Keratinocyte (primary cell): ENCODE results near the gene GTPBP1. TPM values are rescaled to one million over a fixed set of nuclear protein-coding genes. Genes with fewer than 3 reads are reported as not detected.

Experiments
- DNase-seq: peaks from one replicate; pipeline ENCODE4 v3.0.0-alpha.2; 2011; ENCODE audit warnings: low read depth, missing footprints, low spot score
- FAIRE-seq: peaks from 2 replicates; lab custom pipeline; 2011; peaks lifted over from hg19 to GRCh38; lab: Jason Lieb, UNC
- H2AFZ ChIP-seq: 2 replicates; pipeline ENCODE4 v1.6.0; 2012; ENCODE audit warnings: low read length, control low read depth, inconsistent platforms; ENCODE audit not compliant: control insufficient read depth
- H3K27ac ChIP-seq: 2 replicates; pipeline ENCODE4 v1.5.1; 2011; ENCODE audit warnings: low read length; ENCODE audit not compliant: control insufficient read depth, insufficient read depth
- H3K27me3 ChIP-seq: 3 replicates; pipeline ENCODE4 v1.6.0; 2011; ENCODE audit warnings: low read length; ENCODE audit not compliant: control insufficient read depth, insufficient read depth; ENCODE audit errors: extremely low read depth
- H3K36me3 ChIP-seq, 2 experiments: 2 replicates in 1 of 2; 3 replicates in 1 of 2; pipeline ENCODE4 v1.5.1; 2011; ENCODE audit warnings: low read length in 2 of 2, mild to moderate bottlenecking in 1 of 2; ENCODE audit not compliant: control insufficient read depth in 2 of 2, insufficient read depth in 2 of 2; ENCODE audit errors: extremely low read depth in 1 of 2
- H3K4me1 ChIP-seq: 3 replicates; pipeline ENCODE4 v1.5.1; 2011; ENCODE audit warnings: low read length; ENCODE audit not compliant: control insufficient read depth, insufficient read depth; ENCODE audit errors: extremely low read depth
- H3K4me2 ChIP-seq: 3 replicates; pipeline ENCODE4 v1.6.0; 2011; ENCODE audit warnings: low read depth, low read length; ENCODE audit not compliant: control insufficient read depth, insufficient read depth; ENCODE audit errors: extremely low read depth
- H3K4me3 ChIP-seq, 3 experiments: fragments of 200-600 bp in 1 of 3; sonication (generic) in 1 of 3; 2 replicates in 2 of 3; 3 replicates in 1 of 3; pipeline ENCODE4 v1.5.1; 2011 to 2016; ENCODE audit warnings: low read length in 3 of 3, mild to moderate bottlenecking in 3 of 3, control low read depth in 2 of 3, inconsistent platforms in 1 of 3, low read depth in 1 of 3, mixed read lengths in 1 of 3, mixed run types in 1 of 3, moderate library complexity in 1 of 3; ENCODE audit not compliant: control insufficient read depth in 2 of 3, insufficient read depth in 2 of 3; ENCODE audit errors: extremely low read depth in 1 of 3
- H3K79me2 ChIP-seq: 2 replicates; pipeline ENCODE4 v1.6.0; 2012; ENCODE audit warnings: low read length; ENCODE audit not compliant: control insufficient read depth, insufficient read depth
- H3K9ac ChIP-seq: 3 replicates; pipeline ENCODE4 v1.6.0; 2011; ENCODE audit warnings: low read length; ENCODE audit not compliant: control insufficient read depth, insufficient read depth; ENCODE audit errors: extremely low read depth
- H3K9me1 ChIP-seq: 3 replicates; pipeline ENCODE4 v1.6.0; 2011; ENCODE audit warnings: low read length; ENCODE audit not compliant: control insufficient read depth, insufficient read depth; ENCODE audit errors: extremely low read depth
- H3K9me3 ChIP-seq: 2 replicates; pipeline ENCODE4 v1.5.1; 2012; ENCODE audit warnings: low read depth, low read length; ENCODE audit not compliant: control insufficient read depth
- H4K20me1 ChIP-seq: 3 replicates; pipeline ENCODE4 v1.6.0; 2011; ENCODE audit warnings: low read length; ENCODE audit not compliant: control insufficient read depth, insufficient read depth; ENCODE audit errors: extremely low read depth
- EZH2 ChIP-seq: IDR thresholded peaks from one replicate; pipeline ENCODE4 v1.6.1; 2012; ENCODE audit warnings: inconsistent platforms, mild to moderate bottlenecking, low read length, moderate library complexity
- dilution Hi-C: fragments of 300-500 bp; cut with MboI; formaldehyde crosslinking; loops from one replicate; pipeline ENCODE4 v1.7.0; 2020; ENCODE audit warnings: low sequenced_read_pairs; ENCODE audit not compliant: extremely low pct_ligation_motif_present
- polyA plus RNA-seq, 5 experiments: library from polyadenylated mRNA; depleted of rRNA in 3 of 5; stranded (reverse) in 3 of 5; stranded (forward) in 1 of 5; unstranded in 1 of 5; fragments of >200 nt; gene quantifications; 1 replicate in 1 of 5; 2 replicates in 3 of 5; 3 replicates in 1 of 5; pipeline versions ENCODE4 v1.2.1 to v1.2.3, GENCODE V29; 2011 to 2012; ENCODE audit warnings: missing spikeins in 2 of 5, low read depth in 1 of 5, low replicate concordance in 1 of 5
- TF ChIP-seq, protein P1 (sequence below), 3 experiments: IDR thresholded peaks in 1 of 3; conservative IDR thresholded peaks in 1 of 3; optimal IDR thresholded peaks in 1 of 3; 2 replicates in 2 of 3; 3 replicates in 1 of 3; pipeline versions ENCODE3 to v1.5.1; 2011; ENCODE audit warnings: low read length in 3 of 3, mild to moderate bottlenecking in 3 of 3, moderate library complexity in 2 of 3, control low read depth in 1 of 3, inconsistent platforms in 1 of 3; ENCODE audit not compliant: insufficient read depth in 2 of 3; ENCODE audit errors: extremely low read depth in 1 of 3

Gene GTPBP1
- polyA plus RNA-seq, 1 donor (not counting 4 experiments of a cell fraction or from before 2014, with no cell fraction given), result 16.3 TPM

DNA sequence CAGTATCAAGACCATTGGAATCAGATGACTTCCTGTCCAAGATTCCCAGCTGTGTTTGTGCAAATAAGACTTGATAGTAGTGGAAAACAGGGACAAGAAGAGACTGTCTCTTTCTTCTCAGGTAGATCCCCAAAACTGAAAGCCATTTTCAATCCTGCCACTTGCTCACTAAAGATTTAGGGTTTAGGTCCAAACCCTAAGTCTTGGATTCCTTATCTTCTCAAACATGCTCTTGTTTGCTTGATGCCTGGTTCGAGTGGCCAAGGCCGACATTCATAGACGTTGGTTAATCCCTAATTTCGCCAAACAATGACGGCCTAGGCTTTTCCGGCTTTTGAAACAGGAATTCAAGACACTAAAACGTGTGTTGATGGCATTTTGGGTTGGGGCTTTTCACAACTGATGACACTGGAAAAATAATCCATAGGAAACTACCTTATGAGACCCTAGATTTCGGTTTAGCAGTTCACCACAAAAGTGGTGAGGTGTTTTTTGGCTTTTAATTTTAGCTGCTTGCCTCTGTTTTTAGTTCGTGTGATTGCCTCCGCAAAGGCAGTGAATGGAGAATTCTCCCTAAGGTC lies 1.0 kb upstream of the GTPBP1 start:
- dilution Hi-C loops, result no loop called here
- Histone ChIP-seq H3K4me3 (peak overlapping the region in 2 of 3 experiments; percentile 38 to 57), H4K20me1 (peaks cover 4% of the 10 kb centered on the region), H3K27me3 (no peaks in the 10 kb centered on the region), H3K79me2 (peaks cover 44% of the 10 kb centered on the region), H3K27ac (peak overlapping the region; percentile 85), H3K4me1 (peaks cover 26% of the 10 kb centered on the region), H3K4me2 (peak overlapping the region; percentile 90), H3K9me1 (peaks cover 6% of the 10 kb centered on the region), H2AFZ (peak overlapping the region; percentile 80), H3K36me3 (peaks cover 0 to 3% of the 10 kb centered on the region in 2 experiments), H3K9me3 (no peaks in the 10 kb centered on the region), H3K9ac (peak overlapping the region; percentile 70)
- TF ChIP-seq, protein P1, sequence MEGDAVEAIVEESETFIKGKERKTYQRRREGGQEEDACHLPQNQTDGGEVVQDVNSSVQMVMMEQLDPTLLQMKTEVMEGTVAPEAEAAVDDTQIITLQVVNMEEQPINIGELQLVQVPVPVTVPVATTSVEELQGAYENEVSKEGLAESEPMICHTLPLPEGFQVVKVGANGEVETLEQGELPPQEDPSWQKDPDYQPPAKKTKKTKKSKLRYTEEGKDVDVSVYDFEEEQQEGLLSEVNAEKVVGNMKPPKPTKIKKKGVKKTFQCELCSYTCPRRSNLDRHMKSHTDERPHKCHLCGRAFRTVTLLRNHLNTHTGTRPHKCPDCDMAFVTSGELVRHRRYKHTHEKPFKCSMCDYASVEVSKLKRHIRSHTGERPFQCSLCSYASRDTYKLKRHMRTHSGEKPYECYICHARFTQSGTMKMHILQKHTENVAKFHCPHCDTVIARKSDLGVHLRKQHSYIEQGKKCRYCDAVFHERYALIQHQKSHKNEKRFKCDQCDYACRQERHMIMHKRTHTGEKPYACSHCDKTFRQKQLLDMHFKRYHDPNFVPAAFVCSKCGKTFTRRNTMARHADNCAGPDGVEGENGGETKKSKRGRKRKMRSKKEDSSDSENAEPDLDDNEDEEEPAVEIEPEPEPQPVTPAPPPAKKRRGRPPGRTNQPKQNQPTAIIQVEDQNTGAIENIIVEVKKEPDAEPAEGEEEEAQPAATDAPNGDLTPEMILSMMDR (optimal IDR thresholded peaks at IDR 0.05 in 1 of 3, IDR thresholded peaks at IDR 0.05 in 1 of 3, conservative IDR thresholded peaks at IDR 0.05 in 1 of 3; ENCODE audit: extremely low read depth in 1 of 3, insufficient read depth in 2 of 3, low read length in 3 of 3), result no peak
- TF ChIP-seq EZH2, result no peak
- FAIRE-seq, result peak; percentile 46
- no peak for DNase-seq

DNA sequence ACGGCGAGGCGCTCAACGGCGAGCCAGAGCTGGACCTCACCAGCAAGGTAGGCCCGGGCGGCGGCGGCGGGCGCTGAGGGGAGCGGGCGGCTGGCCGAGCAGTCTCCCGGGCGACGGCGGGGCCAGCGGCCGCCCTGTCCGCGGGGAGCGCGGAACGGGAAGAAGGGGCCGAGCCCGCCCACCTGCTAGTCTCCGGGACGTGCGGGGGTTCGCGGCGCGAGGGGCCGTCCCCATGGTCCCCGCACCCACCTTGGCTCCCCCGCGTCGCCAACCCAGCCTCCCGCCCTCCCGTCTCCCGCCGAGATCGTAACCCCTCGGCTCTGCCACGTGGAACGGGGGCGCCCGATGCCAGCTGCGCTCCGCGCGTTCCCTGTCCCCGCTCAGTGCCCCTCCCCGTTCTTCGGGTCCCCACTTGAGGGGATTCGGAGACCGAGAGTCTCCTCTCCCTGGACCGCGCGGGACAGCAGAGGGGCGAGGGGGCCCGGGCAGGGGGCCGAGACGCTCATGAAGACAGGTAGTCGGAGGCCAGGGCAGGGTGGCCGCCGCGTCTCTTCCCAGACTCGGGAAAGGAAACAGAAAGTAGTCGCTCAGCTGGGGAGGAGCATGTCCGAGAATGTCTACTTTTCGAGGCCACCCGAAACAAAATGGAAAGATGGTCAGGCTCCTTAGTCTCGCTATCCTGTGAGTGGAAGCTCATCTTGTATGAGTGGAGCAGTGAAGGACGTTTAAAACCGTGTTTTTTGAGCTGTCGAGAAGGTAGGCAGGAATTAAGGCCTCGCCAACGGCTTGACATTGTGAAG lies 557 bp downstream of the GTPBP1 start:
- Histone ChIP-seq H3K4me3 (peak overlapping the region; percentile 88 to 99 (median 89)), H3K79me2 (peaks cover 52% of the 10 kb centered on the region), H3K9me3 (no peaks in the 10 kb centered on the region), H3K4me1 (peaks cover 29% of the 10 kb centered on the region), H3K27me3 (no peaks in the 10 kb centered on the region), H2AFZ (peak overlapping the region; percentile 64), H3K27ac (peak overlapping the region; percentile 94), H4K20me1 (peaks cover 4% of the 10 kb centered on the region), H3K9me1 (peaks cover 6% of the 10 kb centered on the region), H3K4me2 (peak overlapping the region; percentile 98), H3K9ac (peak overlapping the region; percentile 93), H3K36me3 (peaks cover 0 to 7% of the 10 kb centered on the region in 2 experiments)
- TF ChIP-seq EZH2, result no peak
- TF ChIP-seq, protein P1 (optimal IDR thresholded peaks at IDR 0.05 in 1 of 3, IDR thresholded peaks at IDR 0.05 in 1 of 3, conservative IDR thresholded peaks at IDR 0.05 in 1 of 3; ENCODE audit: extremely low read depth in 1 of 3, insufficient read depth in 2 of 3, low read length in 3 of 3), result no peak
- DNase-seq (no peak), FAIRE-seq (no peak)
- dilution Hi-C loops, result no loop called here
